ENCODE measurements around the gene CD96.
A peak's percentile ranks its signal among the peaks of the same experiment; 100 is the strongest.
"Not testable (repeated sequence)": the region's sequence is repeated elsewhere in the genome, so short reads cannot be mapped to it uniquely, and the experiment has no call there.

CD96 gene

DNA sequence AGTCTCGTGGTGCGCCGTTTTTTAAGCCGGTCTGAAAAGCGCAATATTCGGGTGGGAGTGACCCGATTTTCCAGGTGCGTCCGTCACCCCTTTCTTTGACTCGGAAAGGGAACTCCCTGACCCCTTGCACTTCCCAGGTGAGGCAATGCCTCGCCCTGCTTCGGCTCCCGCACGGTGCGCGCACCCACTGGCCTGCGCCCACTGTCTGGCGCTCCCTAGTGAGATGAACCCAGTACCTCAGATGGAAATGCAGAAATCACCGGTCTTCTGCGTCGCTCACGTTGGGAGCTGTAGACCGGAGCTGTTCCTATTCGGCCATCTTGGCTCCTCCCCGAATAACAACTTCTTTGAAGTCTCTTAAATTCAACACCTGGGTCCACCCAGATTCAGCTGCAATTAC is 19.9 kb downstream of the CD96 start:
- FAIRE-seq; DNase-seq (ENCODE audit: low spot score): not testable (repeated sequence)

DNA sequence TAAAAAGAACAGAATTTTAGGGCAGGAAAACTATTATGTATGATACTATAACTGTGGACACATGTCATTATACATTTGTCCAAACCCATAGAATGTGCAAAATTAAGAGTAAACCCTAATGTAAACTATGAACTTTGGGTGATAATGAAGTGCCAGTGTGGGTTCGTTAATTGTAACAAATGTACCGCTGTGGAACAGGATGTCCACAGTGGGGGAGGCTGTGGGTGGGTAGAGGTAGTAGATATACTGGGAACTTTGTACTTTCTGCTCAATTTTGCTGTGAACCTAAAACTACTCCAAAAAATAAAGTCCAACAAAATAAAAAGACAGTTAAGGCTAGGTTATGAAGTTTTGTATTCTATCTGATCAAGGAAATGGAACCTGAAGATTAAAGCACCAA is 24.8 kb downstream of the CD96 start:
- no peak for FAIRE-seq
- DNase-seq (ENCODE audit: low spot score) = no peak

DNA sequence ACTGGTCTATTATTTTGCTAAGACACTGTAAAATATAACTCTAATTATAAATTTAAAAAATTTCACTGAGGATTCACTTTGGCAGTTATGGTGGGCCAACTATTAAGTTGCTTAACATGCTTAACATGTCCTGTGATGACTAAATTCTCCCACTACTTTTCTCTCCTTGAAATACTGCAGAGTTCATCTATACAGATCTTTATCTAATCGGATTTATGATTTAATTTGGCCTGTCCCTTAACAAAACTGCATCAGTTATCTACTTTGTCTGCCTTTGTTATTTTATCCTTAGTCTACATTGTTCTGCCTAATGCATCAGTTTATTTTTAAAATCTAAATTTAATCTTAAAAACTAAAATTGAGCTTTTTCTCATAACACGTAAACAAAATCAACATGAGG is 26.4 kb downstream of the CD96 start:
- FAIRE-seq (no peak), DNase-seq (ENCODE audit: low spot score) (no peak)

DNA sequence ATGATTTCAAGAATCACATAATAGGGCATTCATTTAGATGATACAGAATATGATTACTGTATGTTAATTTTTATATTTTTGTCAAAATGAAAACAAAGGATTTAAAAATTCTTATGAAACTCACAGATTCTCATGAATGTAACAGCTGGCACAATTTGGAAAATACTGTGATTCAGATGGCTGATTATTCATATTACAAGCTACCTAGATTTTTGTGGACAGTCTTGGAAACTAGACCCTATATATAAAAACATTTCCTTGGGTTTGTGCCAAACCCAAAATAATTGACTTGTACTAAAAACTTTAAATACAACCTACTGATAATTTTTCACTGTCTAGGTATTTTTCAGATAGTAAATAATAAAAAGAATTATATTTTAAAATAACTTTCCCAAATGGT is 26.9 kb downstream of the CD96 start:
- no peak for DNase-seq (ENCODE audit: low spot score)
- FAIRE-seq = no peak

DNA sequence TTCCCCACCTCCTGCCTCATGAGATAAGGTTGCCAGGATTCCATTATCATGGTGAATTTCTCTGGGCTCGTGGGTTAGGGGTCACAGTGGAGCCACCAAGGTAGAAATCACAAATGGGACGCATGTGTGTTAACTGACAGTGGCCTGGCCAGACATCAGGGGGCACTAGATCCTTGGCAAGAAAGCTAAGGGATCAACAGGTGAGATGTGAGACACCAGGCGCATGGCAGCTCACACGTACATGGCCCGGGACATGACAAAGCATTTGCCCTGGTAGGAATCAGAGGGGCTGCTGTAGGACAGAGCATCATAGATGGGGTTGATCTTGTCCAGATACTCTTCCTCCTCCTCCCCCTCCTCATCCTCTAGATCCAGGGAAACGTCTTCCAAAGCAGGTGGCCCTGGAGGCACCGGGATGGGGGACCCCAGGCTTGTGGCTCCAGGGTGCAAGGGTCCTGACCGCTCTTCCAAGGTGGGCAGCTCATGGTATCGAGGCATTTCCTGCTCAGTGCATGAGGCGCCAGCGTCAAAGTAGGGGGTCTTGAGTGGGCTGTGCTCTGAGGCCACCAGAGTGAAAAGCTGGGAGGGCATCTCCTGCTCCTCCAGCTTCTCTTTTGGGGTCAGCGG is 28.5 kb downstream of the CD96 start:
- DNase-seq (ENCODE audit: low spot score) (no peak), FAIRE-seq (no peak)

DNA sequence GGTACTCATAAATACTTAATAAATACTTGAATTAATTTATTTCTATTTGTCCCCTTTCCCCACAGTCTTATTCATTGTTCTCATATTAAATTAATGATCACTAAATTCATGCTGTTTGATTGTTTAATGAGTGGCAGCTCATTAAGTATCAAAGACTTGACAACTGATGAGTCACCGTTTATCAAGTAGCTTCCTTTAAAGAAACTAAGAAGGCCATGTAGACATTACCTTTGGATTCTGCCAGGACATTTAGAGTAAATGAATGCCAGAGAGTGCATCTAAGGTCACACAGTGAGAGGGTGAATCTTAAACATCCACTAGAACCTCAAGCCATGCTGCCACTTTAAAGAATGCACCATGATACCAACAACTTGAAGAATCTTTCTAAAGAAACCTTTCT is 29.3 kb downstream of the CD96 start:
- FAIRE-seq (no peak), DNase-seq (ENCODE audit: low spot score) (no peak)

DNA sequence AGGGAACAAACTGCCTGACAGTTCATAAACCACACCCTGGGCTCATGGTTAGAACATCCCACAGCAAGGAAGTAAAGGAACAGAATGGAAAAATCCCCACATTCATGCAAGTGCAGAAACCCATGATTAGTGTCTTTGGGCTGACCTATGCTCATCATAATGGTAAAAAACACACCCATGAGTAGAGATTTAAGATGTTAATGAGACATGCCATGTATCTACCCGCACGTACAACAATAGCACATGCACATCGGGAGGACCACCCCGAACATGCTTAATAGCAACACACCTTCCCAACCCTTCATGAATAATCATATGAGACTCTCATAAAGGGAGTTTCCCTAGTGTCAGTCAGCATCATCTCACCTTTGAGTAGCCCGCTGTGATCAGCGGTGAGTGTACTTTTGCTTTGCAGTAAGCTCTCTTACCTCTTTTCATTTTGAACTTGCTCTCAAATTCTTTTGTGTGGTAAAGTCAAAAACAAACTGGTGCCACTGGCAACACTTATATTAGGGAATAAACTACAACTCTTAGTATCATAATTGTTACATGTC is 30.0 kb downstream of the CD96 start:
- FAIRE-seq (peak; percentile 44), DNase-seq (ENCODE audit: low spot score) (no peak)

DNA sequence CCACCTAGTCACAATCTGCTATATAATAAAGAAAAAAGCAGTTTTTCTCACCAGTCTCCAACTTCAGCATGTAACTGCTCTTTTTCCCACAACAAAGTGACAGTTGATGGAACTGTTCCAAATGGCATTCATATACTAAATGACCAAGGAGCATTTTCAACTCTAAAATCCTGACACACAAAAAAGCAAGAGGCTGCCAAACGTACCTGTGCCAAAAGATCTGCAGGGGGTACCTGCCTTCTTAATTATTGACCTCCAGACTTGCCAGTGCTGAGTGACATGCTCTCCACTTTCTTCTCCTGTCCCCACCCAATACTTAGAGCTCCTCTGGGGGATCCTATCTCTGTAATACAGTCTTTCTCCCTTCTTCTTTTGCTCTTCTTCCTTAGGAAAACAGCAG is 35.1 kb downstream of the CD96 start:
- DNase-seq (ENCODE audit: low spot score) (no peak), FAIRE-seq (no peak)

DNA sequence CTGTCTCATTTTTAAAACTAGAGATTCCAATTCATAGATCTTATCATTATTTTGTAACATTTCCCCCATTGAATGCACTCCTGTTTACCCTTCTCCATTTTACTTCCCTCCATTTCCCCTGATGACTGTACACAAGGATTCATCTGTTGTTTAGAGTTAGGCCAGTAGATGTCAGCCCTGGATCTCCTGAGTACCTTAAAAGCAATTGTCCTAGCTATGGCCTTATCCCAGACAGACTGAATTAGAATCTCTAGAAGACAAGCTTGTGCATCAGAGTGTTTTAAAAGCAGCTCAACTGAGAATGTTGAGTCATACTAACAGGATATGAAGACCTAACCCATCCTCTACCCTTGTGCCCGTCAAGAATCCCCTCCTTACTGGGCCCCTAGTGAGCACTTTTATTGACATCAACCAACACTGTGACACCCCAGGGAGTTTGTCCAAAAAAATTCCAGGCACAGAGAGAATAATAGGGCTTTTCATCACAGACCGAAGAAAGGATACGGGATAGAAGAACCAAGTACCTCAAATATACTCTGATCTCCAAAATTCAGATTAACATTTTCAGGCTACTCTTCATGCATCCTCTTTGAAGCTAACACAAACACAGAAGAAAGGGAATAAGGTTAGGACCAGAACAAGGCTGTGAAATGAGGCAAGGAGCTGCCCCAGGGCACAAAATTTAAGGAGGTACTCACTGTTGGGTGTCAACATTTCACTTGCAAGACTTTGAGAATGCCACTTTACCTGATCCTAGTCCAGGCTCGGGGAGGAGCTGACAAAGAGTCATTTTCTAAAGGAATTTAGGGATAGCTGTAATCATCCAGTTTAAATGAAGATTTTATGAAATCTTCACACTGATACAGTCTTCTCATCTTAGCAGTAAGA is 36.0 kb downstream of the CD96 start:
- DNase-seq (ENCODE audit: low spot score) (peak; percentile 68), FAIRE-seq (peak; percentile 40)

DNA sequence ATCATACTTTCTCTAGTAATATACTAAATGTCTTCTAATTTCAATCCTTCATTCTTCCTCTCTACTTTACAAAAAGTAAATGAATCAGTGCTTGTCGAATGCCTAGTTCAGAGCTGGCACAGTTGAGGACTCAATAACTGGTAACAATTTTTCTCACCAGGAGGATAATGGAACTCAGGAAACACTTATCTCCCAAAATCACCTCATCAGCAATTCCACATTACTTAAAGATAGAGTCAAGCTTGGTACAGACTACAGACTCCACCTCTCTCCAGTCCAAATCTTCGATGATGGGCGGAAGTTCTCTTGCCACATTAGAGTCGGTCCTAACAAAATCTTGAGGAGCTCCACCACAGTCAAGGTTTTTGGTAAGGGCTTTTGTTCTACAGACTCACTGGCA is 36.9 kb downstream of the CD96 start:
- DNase-seq (ENCODE audit: low spot score) (no peak), FAIRE-seq (peak; percentile 32)

DNA sequence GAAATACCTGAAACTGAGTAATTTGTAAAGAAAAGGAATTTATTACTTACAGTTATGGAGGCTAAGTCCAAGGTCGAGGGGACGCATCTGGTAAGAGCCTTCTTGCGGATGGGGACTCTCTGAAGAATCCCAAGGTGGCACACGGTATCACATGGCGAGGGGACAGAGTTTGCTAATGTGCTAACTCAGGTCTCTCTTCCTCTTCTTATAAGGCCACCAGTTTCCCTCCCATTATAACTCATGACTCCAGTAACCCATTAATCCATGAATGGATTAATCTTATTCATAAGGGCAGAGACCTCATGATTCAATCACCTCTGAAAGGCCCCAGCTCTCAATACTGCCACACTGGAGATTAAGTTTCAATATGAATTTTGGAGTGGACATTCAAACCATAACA is 37.5 kb downstream of the CD96 start:
- DNase-seq (ENCODE audit: low spot score) (no peak), FAIRE-seq (no peak)

DNA sequence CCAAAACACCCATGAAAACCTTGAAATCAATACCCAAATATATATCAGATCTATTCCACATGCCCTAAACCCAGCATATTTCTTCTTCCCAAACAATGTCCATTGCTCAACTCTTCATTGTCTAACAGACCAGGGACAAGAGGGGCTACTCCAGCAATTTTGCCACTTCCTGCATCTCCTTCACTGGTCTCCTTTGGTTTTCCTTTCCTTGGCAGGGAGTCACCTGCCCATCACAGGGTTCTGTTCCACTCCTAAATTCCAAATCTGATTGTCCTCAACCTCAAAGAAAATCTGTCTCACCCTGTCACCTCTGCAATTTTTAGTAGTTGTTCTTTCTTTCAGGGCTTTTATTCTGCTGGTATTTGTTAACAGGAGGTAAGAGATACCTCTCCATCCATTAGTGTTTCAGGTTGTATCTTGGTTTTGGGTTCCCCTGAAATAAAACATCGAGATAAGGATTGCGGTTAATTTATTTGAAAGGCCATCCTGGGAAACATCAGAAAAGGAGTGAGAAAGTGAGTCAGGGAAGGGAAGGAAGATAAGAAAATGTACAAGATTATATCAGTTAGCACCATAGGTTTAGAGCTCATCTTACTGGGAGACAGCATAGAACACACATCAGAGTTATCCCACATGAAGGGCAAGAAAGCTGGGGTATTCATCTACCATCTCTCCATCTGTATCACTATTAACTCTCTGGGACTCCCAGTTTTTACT is 39.6 kb downstream of the CD96 start:
- no peak for DNase-seq (ENCODE audit: low spot score)
- FAIRE-seq = no peak

DNA sequence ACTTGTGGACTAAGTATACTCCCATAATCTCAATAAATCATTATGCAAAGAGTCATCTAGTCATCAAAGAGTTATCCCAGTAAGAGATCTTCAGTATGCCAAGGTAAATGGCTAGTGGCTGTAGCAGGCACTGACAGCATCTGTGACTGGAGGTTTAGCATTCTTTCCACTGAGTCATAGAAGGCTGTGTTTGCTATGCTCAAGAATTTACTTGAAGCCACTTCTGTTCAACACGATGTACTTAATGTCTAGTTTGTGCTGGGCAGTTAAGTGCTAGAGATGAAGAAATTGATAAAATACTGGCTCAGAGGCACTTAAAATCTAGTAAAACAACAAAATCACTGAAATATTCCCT is 40.1 kb downstream of the CD96 start:
- DNase-seq (ENCODE audit: low spot score) (peak; percentile 88), FAIRE-seq (peak; percentile 17)

DNA sequence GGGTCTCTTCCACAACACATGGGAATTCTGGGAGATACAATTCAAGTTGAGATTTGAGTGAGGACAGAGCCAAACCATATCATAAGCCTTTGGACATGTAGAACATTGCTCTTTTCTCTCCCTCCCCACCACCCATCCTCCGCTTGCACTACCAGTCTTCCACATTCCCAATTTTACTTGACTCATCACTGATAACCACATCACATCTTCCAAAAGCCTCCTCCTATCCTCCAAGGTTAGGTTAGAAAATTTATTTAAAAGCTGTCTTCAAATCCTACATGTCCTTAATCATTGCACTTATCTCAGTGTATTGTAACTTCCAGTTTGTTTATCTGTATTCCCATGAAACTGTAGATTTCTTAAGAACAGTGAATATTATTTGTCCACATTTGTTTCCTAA is 42.7 kb downstream of the CD96 start:
- DNase-seq (ENCODE audit: low spot score) = no peak
- FAIRE-seq = no peak

DNA sequence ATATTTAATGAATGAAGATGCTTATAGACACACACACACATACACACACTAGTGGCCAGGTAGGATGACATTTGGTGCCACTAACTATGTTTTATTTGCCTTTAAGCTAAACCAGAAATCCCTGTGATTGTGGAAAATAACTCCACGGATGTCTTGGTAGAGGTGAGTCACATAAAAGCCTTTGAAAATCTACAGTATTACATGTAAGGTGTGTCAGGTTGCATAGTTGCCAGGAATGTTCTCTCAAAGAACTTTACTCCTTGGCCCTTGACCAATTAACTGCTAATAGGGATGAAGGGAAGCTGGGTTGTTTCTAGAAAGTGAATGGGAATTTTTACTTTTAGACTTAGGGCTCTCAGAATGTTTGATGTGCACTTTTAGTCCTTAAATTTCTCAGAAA is 43.2 kb downstream of the CD96 start:
- peak; percentile 73 for DNase-seq (ENCODE audit: low spot score)
- no peak for FAIRE-seq

DNA sequence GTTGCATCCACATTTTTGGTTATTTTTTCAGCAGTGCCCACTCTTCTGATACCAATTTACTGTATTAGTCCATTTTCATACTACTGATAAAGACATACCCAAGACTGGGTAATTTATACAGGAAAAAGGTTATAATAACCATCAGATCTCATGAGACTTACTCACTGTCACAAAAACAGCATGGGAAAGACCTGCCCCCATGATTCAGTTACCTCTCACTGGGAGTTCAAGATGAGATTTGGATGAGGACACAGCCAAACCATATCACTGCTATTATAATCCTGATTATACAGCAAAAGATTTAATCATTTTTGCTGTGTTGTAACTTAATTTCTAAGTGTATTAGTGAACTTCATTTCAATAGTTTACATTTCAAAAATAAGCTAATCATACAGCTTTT is 46.5 kb downstream of the CD96 start:
- FAIRE-seq = no peak

DNA sequence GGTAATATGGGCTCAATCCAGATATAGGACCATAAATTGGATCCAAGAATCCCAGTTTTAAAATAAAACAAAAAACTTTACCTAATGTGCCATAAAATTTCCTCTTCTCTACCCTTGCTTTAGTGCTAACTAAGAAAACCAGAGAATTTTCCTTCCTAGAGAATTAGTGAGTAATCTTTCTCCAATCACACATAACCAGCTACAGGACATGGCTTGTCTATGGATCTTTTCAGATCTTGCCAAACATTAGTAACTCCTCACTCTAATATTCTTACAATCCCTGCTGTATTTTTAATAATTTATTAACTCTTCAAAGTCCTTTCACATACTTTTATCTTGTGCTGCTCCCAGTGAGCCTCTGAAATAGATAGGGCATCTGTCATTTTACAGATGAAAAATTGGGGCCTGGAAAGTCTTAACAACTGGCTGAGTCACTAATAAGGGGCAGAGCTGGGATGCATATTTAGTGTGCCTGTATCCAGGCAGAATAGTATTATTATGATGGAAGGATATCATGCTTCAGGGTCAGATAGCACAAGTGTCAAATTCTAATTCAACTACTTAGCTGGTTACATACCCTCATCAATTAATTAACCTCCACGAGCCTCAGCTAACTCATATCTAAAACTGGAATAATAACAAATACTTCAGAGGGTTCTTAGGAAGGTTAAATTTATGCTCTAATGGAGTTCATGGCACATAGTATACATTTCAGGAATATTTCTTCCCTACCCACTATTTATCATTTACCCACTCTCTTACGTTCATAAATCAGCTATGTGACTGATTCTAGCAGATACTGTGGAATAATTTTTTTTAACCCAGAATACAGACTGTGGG is 47.5 kb downstream of the CD96 start:
- FAIRE-seq (no peak), DNase-seq (ENCODE audit: low spot score) (no peak)

More for the DNA sequence above, 46.5 kb downstream of the CD96 start:
- no peak for DNase-seq (ENCODE audit: low spot score)

DNA sequence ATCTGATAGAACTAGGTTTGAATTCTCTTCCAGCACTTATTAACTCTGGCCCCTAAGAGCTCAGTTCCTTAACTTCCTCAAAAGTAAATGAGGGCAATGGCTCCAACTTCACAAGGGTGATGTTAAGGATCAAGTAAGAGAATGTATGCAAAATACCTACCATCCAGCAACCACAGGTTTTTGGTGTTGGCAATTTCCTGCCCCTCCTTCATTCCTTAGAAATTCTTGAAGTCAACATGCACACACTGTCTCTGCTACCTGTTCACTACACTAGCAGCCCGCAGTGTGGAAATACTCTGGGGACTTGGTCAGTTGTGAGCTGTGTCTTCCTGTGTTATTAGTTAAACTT is 48.1 kb downstream of the CD96 start:
- no peak for FAIRE-seq
- DNase-seq (ENCODE audit: low spot score) = no peak

DNA sequence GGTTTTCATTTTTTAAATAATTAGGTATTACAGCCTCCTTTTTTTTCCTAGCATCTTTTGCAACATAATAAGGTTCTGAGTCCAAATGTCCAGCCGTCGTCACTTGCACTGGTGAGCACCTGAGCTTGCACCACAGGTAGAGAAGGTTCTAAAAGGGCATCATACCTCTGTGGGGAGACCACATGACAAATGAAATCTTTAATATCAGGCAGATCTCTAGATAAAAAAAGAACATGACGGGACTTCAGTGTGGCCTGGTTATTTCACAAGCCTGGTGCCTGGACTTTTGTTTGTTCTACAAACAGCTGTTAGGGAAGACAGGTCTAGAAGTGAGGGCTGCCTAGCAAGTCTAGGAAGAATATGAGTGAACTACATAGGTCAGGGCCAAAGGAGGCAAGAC is 49.6 kb downstream of the CD96 start:
- FAIRE-seq = peak; percentile 65
- no peak for DNase-seq (ENCODE audit: low spot score)

DNA sequence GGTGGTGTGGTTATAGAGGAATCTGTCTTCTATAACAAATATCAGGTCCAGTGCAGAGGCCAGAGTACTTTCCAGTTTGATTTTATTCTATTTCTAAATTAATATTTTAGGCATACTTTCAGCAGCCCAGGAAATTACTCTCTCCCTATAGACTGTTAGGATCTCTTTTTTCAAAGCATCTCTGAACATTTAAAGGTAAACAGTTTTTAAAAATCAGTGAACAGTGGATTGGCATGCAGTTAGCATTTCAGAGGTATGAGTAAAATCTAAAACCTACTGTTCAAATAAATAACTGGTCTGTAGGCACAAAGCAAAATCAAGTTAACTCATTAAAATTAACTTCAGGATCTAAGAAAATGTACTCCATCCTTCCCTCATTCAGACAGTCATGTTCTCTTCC is 50.1 kb downstream of the CD96 start:
- no peak for FAIRE-seq
- no peak for DNase-seq (ENCODE audit: low spot score)

DNA sequence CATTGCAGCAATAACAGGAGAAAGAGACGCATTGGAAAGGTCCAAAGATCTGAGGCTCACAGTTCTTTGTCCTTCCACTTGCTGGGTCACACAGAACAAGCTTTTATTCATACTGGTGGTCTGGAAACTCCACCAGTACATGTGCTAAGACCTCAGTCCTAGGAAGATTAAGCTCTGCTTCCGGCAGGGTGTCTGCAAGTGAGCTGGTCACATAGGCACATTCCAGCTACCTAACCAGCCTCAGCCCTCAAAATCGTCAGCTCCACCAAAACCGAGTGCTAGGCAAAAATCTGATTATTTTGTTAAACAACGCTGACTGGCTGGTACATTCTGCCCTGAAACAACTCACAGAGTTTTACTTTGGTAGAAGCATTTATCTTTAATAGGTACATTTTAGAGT is 50.9 kb downstream of the CD96 start:
- FAIRE-seq (no peak), DNase-seq (ENCODE audit: low spot score) (no peak)

Measured in urothelium cell line (cell line).